CD4-positive, alpha-beta T cell treated with Interleukin-4 for 1 hour (primary cell): ENCODE data around the gene SV2A.
"Not testable (repeated sequence)": the region's sequence is repeated elsewhere in the genome, so short reads cannot be mapped to it uniquely, and the experiment has no call there.

Source experiments
- DNase-seq, 2 donors: peaks; one replicate each; pipeline ENCODE4 v3.0.0-alpha.2; 2020 to 2022

SV2A gene, protein sequence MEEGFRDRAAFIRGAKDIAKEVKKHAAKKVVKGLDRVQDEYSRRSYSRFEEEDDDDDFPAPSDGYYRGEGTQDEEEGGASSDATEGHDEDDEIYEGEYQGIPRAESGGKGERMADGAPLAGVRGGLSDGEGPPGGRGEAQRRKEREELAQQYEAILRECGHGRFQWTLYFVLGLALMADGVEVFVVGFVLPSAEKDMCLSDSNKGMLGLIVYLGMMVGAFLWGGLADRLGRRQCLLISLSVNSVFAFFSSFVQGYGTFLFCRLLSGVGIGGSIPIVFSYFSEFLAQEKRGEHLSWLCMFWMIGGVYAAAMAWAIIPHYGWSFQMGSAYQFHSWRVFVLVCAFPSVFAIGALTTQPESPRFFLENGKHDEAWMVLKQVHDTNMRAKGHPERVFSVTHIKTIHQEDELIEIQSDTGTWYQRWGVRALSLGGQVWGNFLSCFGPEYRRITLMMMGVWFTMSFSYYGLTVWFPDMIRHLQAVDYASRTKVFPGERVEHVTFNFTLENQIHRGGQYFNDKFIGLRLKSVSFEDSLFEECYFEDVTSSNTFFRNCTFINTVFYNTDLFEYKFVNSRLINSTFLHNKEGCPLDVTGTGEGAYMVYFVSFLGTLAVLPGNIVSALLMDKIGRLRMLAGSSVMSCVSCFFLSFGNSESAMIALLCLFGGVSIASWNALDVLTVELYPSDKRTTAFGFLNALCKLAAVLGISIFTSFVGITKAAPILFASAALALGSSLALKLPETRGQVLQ

DNA sequence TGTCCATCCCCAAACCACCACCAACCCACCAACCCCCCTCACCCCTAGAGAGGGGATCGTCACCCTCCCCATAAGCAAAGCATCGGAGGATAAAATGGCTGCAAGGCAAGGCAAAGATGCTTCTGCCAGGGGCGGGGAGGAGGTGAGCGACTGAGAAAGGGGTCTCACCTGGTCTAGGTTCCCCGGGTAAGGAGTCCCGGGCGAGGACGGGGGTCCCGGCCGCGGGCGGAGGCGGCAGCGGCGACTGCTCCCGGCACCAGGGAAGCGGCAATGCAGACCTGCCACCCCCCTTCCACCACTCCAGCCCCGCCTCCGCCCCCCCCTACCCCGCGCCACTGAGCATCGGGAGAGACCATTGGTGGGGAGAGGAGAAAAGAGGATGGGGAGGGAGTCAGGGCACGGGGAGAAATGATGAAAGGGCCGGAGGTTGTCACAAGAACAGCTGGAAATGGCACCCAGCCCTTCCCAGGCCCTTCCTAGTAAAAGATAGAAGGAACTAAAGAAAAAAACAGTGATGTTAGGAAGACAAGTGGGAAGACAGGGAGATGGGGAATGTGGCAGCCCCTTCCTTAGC, at the start of gene SV2A:
TSS of gene SV2A (minus strand) at position 274 of the 574 bp plus-strand sequence. CDS start 4,004 bp downstream, outside the sequence.
- peak; percentile 17 to 58 for DNase-seq

DNA sequence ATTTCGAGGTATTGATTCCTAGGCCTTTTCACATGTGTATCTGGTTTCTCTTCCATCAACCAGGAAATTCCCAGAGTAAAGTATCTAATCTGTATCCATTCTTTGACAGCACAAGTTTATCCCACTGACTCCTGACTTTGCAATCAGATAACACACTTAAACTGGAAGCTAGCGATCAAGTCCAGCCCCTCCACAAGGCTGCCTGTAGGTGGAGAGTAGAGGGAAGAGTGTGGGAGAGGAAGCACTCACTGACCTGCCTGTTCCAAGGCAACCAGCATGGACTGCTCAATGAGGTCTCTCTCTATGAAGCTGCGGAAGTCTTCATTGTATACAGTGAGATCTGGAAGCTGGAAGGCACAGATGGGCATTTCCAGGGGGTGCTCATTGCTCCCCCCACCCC, 49.4 kb upstream of the SV2A start:
- DNase-seq: no peak

DNA sequence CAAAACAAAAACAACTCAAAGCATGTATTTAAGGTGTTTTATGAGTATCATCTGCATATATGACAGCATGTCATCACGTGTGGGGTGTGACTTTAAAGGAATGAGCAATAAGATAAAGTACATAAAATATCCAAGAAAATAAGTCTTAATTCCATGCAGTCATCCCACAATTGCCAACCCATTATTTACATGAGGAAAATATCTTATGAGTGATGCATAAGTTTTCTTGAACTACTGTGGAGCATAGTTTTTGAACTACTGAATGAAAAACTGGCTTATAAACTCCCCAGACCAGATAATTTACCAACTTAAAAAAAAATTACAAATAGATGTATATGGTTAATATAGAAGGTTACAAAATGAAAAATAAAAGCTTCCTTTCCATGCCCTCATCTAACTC, 48.8 kb upstream of the SV2A start:
- DNase-seq: no peak

DNA sequence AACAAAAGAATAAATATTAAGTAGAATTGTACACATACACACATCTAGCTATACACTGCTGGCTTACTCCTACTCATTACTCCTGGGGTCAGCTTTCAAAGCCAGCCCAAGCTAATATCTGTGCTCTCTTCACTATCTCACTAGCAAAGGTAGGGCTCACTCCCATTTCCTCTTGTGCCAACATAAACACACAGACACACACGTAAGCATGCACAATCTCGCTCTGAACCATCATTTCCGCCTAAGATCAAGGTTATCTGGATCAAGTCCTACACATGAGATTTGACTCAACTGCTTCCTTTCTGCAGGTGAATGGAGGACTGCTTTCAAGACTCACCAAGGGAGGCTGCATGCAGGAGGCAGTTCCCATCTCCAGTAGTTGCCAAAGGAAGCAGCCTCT, 47.8 kb upstream of the SV2A start:
- peak in 1 of 2 donors; percentile 3 for DNase-seq

DNA sequence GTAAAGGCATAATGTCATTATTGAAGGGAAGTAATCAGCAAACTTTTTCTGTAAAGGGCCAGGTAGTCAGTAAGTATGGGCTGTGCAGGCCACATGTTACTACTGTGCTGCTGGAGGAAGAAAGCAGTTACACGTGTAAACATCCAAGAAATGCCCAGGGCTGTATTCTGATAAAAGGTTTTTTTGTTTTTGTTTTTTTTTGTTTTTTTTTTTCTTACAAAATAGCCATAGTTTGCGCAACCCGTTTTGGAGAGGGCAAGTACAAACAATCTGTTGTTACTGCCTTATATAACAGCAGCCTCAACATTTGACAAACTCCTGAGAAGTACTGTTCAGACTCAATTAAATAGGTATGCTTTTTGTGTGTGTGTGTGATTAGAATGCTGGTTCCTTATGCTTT, 45.7 kb upstream of the SV2A start:
- no peak for DNase-seq

DNA sequence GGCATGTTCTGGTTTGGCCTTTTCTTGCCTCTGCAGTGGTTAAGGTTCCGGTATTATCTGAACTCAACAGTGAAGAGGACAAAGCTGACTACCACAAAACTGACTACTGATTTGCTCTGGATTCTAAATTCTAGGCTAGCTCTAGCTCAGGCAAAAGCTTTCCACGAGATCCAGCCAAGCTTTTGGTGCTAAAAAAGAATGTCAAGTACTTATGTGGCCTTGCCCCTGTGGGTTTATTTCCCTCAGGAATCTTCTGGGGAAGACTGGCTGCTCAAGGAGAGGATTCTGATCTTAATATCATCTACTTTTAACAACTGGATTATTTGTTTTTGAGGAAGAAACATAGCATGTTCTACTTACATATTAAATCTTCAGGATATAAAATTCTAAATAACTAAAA, 45.1 kb upstream of the SV2A start:
- DNase-seq: no peak

DNA sequence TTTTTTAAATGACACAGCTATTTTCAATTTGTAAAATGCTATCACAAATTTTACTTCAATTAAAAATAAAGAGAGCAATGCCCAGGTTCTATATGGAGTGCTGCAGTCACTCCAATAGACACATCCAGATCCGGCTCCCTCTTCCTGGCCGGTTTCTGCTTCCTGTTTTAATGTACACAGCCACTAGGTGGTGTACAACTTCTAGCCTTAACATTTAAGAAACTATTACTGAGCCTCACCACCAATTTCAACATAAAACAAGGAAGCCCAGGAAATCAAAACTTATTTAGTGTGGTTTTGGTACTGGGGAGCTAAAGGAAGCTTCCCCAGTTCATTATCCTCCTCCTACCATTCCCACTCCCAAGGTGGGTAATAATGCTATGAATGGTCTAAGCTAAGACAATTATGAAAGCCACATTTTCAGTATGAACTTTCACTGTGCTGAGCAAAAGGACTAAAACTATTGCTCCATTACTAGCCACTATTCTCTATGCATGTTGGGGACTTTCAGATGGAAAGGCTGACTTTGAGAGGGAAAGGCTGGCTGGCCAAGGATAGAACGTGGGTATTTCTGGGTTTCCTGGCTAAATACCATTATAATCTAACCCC, 44.5 kb upstream of the SV2A start:
- peak; percentile 57 to 74 for DNase-seq

DNA sequence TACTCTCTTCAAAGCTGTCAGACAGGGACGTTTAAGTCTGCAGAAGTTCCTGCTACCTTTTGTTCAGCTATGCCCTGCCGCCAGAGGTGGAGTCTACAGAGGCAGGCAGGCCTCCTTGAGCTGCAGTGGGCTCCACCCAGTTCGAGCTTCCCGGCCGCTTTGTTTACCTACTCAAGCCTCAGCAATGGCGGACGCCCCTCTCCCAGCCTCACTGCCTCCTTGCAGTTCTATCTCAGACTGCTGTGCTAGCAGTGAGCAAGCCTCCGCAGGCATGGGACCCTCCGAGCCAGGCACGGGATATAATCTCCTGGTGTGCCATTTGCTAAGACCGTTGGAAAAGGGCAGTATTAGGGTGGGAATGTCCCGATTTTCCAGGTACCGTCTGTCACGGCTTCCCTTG, 39.9 kb upstream of the SV2A start:
- DNase-seq: not testable (repeated sequence)

DNA sequence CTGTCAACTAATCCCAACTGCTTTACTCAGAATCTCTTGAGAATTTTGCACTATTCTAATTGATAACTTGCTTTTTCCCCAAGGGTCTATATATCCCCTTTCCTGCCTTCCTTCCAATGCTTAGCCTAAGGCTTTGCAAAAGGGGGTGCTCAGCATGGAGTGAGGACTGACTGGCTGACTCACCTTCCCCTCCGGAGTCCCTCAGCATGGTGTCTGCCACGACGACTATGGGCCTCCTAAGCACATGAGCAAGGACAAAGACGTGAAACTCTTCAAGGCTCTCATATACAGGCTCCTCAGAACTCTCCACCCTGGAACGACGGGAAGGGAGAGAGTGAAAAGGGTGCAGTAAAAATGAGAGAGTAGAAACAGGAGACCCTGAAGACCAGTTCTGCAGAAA, 32.3 kb upstream of the SV2A start:
- DNase-seq: no peak

DNA sequence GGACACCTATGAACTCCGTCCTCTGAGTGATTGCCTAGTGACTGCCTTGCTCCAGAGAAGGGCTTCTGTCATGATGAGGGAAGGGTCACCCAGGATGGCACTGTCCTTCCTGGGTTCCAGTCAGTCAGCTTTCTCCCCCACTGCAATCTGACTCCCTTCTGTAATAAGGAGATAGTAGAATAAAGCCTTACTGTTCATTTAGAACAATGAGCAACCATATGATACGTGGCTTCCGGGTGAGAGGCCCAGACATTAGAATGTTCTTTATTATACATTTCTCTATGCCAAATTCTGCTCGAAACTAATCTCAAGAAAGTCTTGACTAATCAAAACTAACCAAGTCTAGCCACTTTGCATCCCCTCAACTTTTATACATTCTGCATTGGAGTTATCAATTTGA, 27.6 kb upstream of the SV2A start:
- no peak for DNase-seq

DNA sequence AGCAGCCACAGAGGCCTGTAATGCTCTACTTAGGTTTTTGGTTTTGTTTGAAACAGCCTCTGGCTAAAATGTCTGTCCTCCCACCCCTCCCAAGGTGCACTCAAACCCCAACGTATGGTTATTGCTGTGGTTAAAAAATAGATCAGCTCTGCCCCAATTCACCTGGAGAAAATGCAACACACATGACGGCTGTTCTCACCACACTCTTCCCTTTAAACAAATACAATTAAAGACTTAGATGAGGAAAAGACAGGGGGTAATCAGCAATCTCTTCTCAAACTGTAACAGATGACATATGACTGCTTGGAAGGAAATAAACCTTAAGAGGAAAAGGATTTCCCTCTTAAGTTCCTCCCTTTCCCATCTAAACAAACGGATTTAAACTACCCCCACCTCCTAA, 25.2 kb upstream of the SV2A start:
- DNase-seq: no peak

DNA sequence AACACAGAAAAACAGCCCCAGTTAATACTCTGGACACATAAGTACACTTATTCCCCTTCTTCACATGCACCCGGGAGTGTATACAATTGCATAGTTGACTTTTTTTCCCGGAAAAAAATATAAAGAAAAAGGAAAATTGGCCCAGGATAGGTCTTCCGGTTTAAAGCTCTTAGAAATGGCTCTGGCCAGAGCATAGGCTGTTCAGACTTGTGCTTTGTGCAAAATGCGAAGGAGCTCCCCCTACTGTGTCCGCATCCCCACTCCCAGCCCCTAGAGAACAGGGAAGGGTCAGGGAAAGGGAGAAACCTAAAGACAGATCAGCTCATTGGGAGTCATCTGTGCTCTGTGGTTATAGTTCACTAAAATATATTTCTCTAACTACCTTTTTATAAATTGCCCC, 24.6 kb upstream of the SV2A start:
- no peak for DNase-seq

DNA sequence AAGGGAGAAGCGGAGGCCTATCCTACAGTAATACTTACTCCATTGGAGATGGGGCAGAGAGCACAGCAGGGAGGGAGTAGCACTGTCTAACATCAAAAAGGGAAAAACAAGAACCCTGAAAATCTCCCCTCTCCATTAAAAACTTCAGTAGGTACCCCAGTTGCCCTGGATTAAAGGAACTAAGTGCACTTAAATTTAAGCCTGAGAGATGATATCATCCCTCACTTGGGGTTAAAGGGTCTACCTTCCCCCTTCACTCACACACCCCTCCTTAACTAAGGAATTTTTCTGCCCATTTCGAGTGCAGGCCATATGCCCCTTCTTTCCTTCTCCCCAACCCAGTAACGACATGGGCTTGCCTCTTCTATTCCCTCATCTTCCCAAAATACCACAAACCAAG, 22.8 kb upstream of the SV2A start:
- no peak for DNase-seq

DNA sequence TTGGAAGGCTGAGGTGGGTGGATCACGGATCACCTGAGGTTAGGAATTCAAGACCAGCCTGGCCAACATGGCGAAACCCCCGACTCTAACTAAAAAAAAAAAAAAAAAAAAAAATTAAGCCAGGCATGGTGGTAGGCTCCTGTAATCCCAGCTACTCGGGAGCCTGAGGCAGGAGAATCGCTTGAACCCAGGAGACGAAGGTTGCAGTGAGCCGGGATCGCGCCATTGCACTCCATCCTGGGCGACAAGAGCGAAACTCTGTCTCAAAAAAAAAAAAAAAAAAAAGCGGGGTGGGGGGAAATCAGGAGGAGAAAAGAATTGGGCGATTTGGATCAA, 21.0 kb upstream of the SV2A start:
- not testable (repeated sequence) for DNase-seq

DNA sequence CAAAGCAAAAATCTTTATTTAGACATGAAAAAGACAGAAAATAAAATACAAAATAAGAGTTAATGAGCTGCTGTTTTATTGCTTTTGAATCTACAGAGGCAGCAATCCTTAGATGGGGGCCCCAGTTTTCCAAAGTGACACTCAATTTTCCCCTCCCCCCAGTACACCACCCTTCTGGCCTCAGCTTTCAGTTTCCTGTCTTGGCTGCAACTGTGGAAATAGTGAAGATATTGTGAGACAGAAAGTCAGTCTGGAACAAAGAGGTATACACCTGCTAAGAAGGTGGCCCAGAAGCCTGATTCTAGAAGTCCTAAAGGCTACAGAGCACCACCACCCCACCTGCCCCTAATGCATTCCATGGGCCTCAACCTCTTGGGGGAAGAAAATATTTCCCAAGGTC, 20.1 kb upstream of the SV2A start:
- DNase-seq: no peak

DNA sequence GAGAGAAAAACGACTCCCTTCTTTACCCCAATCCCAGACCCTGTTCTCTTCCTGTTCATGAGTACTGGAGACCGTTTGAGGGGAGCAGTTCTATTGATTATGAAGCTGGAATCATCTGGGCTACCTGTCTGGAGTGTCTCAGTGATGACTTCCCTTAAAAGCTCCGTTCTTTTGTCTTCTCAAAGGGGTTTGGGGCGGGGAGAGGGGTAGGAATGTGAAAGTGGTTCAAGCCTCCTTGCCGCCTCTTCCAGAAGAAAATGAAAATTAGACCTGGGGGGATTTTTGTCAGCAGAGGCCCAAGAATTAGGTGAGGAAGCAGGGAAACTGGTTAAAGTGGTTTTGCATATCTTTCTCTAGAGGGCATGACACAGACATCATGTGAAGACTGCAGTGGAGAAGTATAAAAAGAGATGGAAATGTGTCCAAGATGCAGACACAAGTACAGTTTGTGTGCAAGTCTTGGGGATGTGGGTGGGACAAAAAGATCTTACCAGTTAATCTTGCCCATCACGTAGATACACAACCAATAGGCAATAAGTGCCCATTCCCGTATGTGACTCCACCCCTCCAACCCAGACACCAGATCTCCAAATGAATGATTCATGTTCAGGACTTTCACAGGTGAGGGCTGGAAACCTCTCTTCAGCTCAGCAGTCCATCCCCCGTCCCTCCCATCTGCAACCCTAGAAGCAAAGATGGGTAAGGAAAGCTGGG, 19.5 kb upstream of the SV2A start:
- DNase-seq: no peak

DNA sequence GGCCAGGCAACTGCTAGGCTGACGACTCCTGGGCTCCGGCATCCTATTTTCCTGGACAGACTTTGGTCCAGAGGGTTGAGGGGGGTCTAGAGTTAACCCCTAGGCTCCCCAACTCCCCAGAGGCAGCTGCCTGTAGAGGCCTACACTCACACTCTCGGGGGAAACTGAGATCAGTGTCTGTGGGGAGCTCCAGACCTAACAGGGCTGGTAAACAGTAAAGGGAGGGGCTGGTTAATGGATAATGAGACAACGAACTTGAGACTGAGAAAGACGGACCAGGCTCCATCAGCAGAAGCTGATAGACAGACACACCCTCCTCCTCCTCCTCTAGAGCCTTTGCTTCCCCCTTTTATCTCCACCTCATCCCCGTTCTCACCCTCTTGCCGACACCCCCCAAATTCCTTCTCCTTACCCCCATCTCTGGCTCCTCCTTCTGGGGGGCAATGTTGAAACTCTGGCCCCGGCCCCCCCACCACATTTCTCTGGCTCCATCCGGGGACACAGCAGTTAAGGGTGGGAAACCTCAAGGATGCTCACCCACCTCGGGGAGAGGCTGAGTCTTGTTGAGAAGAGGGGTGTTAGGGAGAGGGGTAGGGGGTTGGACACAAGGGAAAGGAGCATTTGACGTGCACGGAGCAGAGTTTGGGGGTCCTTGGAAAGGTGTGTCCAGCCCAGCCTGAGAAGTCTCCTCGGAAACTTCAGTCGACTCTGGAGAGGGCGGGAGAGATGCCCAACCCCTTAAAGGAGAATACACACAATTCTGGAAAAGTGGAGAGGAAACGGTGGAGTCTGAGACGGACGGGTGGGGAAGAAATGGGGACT, 18.7 kb upstream of the SV2A start, which contains the start of gene MTMR11:
TSS of gene MTMR11 (minus strand) at position 710 of the 822 bp plus-strand sequence. CDS start at position 478, 232 bp downstream.
- no peak for DNase-seq

DNA sequence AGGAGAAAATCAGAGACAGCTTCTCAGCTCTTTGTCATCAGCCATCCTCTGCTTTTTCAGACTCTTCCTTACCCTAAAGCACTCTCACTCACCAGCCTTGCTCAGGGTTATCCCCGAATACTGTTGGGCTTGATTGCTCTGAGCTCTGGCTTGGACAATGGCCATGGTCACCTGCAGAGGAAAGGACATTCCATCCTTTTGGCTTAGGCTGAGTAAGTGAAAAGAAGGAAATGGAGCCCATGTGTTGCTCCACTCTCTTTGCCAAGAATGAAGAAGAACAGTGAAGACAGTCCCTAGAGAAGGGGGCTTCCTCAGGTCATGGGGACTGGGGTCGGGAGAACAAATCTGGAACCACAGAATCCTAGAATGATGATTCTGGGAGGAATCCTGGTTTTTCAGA, 16.7 kb upstream of the SV2A start:
- DNase-seq: no peak

DNA sequence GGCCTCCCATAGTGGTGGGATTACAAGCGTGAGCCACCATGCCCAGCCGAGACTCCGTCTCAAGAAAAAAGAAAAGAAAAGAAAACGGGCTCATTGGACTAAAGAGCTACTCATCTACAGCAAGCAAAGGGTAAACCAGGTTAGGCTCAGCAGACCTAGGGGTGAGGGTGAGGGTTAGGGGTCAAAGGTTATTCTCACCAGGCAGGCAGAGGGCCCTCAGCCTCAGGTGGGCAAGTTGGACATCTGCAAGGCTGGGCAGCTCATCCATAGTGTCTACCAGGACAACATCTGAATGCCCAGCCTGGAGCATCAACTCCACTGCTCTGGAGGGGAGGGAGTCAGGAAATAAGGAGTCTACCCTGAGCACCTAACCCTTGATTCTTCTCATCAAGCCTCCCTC, 15.6 kb upstream of the SV2A start:
- DNase-seq: no peak

DNA sequence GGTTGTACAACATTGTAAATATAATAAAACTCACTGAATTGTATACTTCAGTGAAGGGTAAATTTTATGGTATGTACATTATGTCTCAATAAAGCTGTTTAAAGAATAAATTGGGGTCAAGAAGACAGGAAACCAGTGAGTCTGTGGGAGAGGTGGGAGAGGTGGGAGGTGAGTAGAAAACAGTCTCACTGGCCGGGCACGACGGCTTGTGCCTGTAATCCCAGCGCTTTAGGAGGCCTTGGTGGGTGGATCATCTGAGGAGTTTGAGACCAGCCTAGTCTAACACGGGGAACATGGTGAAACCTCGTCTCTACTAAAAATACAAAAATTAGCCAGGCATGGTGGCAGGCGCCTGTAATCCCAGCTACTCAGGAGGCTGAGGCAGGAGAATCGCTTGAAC, 14.8 kb upstream of the SV2A start:
- DNase-seq: no peak

DNA sequence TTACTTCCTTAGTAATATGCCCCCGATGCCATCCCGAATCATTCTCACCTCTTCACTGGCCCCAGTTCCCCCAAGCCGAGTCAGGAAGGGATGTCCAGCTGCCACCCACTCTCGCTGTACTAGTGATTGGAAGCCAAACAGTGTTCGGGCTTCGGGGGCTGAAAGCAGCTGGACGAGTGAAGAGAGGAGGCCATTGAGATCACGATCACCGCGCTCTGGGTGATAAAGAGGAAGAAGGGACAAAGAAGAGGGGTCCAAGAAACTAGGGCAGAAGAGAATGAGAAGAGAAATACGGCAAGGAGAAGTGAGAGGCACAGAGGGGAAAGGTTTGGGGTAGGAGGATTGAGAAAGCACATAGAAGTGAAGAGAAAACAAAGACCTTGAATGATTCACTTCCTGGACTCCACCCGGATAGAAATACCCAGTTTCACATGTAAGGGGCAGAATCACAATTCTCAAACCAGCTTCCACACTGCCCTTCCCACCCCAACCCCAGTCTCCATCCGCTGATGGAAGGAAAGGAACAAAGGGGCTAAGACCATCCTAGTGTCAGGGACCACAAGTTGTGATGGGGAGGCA, 13.7 kb upstream of the SV2A start:
- DNase-seq: no peak

DNA sequence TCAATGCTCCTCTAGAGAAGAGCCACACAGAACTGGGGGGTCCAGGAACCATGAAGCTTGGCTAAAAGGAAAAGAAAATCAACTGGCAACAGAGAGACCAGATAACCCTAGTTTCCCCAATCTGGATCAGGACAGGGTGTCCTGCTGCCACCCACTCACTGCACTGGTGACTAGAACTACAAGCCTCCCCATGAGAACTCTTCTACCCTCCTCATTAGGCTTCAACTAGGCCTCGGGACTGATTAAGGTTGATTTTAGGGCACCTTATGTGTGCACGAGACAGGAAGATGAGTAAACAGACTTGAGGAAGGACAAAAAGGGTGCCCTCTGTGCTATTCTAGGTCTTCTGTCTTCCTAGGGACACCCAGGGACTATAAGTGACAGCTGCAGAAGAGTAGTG, 12.2 kb upstream of the SV2A start:
- DNase-seq: no peak
